ENCODE measurements around the gene ZFAND6.
"Not testable (repeated sequence)": the region's sequence is repeated elsewhere in the genome, so short reads cannot be mapped to it uniquely, and the experiment has no call there.

ZFAND6 gene

DNA sequence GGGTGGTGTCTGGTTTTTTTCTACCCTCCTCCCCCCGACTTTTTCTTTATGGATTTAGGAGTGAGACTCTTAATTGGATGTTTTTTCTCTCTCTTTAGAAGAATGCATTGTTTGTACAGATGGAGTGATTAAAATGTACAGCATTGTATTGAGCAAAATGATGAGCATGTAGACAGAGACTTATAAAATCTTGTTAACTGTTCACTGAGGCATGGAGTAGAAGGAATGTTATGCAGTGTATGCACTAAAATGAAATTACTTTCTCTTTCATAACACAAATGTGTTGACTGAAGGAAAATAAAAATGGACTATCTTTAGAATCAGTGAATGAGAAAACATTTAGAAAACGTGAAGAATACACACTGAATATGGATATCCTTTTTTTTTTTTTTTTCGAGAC lies 39.8 kb downstream of the ZFAND6 start:
- DNase-seq (ENCODE audit: low spot score): no peak

DNA sequence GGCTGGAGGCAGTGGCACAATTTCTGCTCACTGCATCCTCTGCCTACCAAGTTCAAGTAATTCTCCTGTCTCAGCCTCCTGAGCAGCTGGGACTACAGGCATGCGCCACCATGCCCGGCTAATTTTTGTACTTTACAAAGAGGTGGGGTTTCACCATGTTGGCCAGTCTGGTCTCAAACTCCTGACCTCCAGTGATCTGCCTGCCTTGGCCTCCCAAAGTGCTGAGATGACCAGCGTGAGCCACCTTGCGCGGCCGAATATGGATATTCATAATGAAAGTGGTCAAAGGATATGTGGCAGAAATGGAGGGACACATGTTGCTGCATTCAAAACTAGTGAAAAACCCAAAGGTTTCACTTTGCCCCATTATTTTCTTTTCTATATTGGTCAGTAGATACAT lies 40.2 kb downstream of the ZFAND6 start:
- not testable (repeated sequence) for DNase-seq (ENCODE audit: low spot score)

DNA sequence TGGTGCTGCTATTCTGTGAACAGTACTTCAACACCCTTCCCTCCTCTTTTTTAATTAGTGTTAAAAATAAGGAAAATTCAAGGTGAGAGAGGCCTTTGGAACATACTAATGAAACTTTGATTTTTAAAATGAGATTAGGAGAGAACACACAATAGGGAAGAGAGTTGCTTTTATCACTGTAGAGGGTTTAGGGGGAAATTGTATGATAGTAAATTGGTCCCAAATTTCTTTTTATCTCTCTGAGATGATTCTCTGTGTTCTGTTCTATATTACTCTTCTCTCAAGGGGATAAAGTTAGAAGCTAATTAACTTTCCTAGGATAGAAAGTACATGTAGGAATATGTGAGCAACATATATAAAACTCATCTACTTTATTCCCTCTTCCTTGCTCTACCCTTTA lies 40.8 kb downstream of the ZFAND6 start:
- DNase-seq (ENCODE audit: low spot score): no peak

DNA sequence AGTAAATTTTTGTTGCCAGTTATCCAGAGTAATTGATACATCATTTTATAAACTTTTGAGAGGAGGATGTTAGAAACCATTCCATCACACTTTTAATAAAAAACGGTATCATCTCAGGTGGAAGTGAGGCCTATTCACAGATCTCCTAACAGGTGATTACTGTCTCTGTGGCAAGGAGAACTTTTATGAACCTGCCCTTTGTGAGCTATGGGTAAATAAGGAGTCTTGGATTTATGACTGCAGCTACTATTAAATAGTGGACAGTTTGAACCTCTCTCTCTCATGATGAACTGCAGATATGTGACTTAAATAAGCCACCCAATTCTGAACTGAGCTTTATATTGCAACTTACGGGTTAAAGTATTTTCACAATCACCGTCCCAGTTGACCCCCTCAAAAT lies 45.7 kb downstream of the ZFAND6 start:
- DNase-seq (ENCODE audit: low spot score): no peak

GRCh38 chr15:80105595-80105994 lies 46.1 kb downstream of the ZFAND6 start:
- peak; percentile 9 for DNase-seq (ENCODE audit: low spot score)

- DNase-seq (ENCODE audit: low spot score): no peak
These were observed 46.6 kb downstream of the ZFAND6 start for GRCh38 chr15:80106051-80106450.

GRCh38 chr15:80107204-80107603 lies 47.7 kb downstream of the ZFAND6 start:
- DNase-seq (ENCODE audit: low spot score): no peak

DNA sequence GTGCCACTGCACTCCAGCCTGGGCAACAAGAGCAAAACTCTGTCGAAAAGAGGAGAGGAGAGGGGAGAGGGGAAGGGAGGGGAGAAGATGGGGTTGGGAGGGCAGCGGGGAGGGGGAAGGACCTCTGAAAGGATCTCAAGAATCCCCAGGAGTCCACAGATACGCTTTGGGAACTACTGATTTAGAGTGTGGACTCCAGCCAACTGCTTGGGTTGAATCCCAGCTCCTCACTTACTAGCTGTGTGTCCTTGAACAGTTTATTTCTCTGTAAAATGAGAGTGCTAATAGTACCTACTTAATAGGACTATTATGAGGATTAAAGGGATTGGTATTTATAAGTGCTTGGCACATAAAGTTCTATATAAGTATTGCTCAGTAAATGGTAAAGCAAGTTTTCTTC lies 48.3 kb downstream of the ZFAND6 start:
- no peak for DNase-seq (ENCODE audit: low spot score)

GRCh38 chr15:80109388-80109787 lies 49.9 kb downstream of the ZFAND6 start:
- DNase-seq (ENCODE audit: low spot score): no peak

GRCh38 chr15:80110920-80111319 lies 51.4 kb downstream of the ZFAND6 start:
- no peak for DNase-seq (ENCODE audit: low spot score)

GRCh38 chr15:80114114-80114513 lies 54.6 kb downstream of the ZFAND6 start:
- DNase-seq (ENCODE audit: low spot score): no peak

DNA sequence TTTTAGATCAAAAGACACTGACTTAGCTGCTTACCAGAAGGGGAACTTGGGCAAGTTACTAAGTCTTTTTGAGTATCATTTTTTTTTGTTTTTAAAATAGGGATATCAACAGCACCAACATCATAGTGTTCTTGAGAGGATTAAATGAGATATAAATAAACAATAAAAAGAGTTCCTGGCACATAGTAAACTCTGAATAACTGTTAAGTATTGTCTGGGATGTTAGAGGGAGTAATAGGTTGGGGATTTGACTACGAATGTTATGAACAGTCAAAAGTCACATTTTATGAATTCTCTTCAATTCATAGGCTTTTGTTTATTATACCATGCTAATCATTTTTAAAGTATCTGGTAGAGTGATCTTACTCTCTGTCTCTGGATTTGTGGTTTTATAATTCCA lies 55.5 kb downstream of the ZFAND6 start:
- DNase-seq (ENCODE audit: low spot score): no peak

GRCh38 chr15:80118956-80119355 lies 59.5 kb downstream of the ZFAND6 start:
- DNase-seq (ENCODE audit: low spot score): no peak

- no peak for DNase-seq (ENCODE audit: low spot score)
These were observed 61.2 kb downstream of the ZFAND6 start for GRCh38 chr15:80120636-80121035.

DNA sequence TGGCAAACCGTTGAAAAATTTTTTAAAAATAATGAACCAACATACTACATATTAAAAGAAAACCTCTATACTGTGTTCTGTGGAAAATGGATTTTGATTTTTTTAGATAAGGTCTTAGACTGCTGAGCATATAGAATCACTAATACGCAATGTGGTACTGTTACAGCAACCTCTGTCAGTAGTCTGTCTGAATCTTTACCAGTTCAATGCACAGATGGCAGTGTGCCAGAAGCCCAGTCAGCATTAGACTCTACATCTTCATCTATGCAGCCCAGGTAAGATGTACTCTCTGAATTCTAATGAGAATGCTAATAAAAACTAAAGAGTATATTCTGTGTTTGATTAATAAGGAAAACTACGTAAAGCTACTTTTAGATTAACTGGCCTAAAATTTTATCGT lies 62.1 kb downstream of the ZFAND6 start:
- no peak for DNase-seq (ENCODE audit: low spot score)

DNA sequence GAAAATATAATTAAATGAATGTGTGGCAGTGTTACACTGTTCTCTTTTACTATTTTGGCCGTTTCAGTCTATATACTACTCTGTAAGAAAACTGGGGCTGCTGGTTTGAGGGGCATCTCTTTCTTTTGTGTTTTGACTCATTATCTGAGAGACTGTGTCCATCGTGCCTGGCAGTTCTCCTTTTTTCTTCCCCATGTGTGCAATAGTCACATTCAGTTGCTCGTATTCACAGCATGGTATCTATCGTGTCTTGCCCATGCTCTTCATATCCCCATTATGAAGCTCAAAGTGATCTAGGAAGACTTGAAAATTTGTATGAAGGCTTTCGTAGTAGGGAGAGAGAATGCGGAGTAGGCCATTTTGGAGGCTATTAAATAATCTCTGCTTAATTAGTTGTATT lies 63.6 kb downstream of the ZFAND6 start:
- DNase-seq (ENCODE audit: low spot score): no peak

- not testable (repeated sequence) for DNase-seq (ENCODE audit: low spot score)
These were observed 67.8 kb downstream of the ZFAND6 start for GRCh38 chr15:80127253-80127652.

DNA sequence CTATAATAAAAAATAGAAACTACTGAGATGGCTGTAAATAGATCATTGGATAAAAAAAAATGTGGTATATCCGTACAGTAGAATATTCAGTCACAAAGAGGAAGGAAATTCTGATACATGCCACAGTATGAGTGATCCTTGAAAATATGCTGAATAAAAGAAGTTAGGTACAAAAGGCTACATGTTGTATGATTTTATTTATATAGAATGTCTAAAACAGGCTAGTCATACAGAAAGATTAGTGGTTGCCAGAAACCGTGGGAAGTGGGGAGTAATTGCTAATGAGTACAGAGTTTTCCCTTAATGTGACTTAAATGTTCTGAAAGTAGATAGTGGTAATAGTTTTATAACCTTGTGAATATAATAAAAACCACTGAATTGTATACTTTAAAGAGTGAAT lies 68.4 kb downstream of the ZFAND6 start:
- no peak for DNase-seq (ENCODE audit: low spot score)

- DNase-seq (ENCODE audit: low spot score): no peak
These were observed 72.9 kb downstream of the ZFAND6 start for GRCh38 chr15:80132382-80132781.

GRCh38 chr15:80136854-80137253 lies 77.4 kb downstream of the ZFAND6 start:
- DNase-seq (ENCODE audit: low spot score): no peak

DNA sequence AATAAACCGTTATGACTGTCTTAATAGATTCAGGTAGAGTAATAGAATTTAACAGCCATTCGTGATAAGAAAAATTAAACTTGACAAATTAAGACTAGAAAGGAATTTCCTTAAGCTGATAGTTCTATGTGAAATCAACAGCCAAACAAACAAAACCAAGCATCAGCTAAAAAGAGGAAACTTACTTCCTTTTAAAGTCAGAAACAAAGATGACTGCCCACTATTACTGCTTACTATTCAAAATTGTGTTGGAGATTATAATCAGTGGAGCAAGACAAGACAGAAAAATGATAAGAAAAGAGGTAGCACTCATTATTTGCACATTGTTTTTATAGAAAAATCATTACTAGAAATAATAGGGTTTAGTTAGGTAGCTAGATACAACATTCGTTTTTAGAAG lies 79.5 kb downstream of the ZFAND6 start:
- DNase-seq (ENCODE audit: low spot score): no peak

DNA sequence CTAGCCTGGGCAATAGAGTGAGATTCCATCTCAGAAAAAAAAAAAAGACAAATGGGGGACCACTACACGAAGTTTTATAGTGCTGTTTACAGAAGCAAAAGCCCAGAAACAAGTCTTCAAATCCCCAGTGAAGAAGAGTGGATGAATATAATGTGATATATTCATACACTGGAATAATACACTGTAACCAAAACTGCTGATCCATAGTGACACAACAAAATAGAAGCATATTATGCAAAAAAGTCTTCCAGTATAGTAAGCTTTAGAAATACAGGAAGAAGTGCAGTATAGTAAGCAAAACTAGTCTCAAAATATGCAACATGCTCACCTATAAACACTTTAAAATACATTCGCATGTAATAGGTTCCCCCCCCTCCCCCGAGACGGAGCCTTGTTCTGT lies 81.4 kb downstream of the ZFAND6 start:
- DNase-seq (ENCODE audit: low spot score): no peak

DNA sequence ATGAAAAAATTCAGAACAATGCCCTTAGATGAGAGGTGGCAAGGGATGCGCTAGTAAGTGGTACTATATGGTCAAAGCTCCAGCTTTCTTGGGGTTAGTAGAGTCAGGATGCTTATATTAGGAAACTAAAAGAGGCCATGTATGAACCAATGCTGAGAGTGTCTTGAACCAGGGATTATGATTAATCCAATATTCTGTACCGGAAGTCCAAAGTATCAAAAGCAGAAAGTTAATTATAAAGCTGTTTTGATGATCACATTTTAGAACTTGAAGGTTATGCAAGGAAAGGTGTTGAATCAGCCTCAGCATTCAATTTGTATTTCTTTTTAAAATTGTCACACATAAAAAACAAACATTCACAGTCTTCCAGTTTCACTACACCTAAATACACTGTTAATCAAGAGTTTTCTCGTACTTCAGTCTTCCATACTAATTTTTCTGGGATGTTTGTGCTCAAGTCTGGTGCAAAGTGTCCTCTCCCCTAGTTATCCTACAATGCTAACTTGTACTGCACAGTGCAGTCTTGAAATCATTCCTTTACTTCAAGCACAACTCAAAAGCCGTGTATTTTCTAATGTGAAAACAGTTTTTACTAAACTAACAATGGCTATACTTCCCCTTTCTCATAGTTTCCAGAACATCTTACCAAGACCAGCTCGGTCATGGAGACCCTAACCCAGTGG lies 82.6 kb downstream of the ZFAND6 start:
- DNase-seq (ENCODE audit: low spot score): no peak

DNA sequence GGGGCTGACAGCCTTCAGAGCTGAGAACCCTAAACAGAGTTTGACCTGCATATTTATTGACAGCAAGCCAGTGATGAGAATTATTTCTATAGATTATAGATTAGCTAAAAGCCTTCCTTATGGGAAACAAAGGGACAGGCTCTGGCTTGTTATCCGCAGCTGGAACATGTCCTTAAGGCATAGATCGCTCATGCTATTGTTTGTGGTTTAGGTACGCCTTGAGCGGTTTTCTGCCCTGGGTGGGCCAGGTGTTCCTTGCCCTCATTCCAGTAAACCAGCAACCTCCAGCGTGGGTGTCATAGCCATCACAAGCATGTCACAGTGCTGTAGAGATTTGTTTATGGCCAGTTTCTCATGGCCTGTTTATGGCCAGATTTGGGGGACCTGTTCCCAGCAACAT lies 83.2 kb downstream of the ZFAND6 start:
- no peak for DNase-seq (ENCODE audit: low spot score)

DNA sequence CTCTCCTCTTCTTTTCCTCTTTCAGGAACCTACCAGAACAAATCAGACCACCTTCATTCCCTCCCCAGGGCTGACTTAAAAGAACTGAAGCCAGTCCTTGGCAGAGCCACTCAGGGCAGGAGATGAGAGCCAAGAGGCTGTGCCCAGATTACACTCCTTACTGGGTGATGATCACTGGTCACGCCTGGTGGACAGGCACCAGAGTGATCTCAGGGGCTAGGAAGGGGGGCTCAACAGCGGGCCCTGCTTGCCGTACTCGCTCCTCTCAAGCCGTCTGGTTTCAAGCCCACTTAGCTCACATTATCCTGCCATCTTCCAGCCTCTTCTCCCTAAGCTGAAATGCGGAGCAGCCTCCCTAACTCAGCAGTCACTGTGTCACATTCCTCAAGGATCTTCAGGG lies 91.7 kb downstream of the ZFAND6 start:
- no peak for DNase-seq (ENCODE audit: low spot score)

Measured in AG08396 (cell line).